Pulmonary artery endothelial cell (primary cell): ENCODE results near the gene ERI3. TPM values are rescaled to one million over a fixed set of nuclear protein-coding genes. Genes with fewer than 3 reads are reported as not detected.

Source experiments
- DNase-seq: peaks from one replicate; pipeline ENCODE4 v3.0.0-alpha.2; 2011; ENCODE audit warnings: low read depth, low spot score
- total RNA-seq: library from RNA; depleted of rRNA; stranded (reverse); fragments of >200 nt; gene quantifications from 2 replicates; pipeline ENCODE4 v1.2.3, GENCODE V29; 2014

ERI3 gene
- total RNA-seq, 1 donor from 2014 or later: 43.9 TPM

DNA sequence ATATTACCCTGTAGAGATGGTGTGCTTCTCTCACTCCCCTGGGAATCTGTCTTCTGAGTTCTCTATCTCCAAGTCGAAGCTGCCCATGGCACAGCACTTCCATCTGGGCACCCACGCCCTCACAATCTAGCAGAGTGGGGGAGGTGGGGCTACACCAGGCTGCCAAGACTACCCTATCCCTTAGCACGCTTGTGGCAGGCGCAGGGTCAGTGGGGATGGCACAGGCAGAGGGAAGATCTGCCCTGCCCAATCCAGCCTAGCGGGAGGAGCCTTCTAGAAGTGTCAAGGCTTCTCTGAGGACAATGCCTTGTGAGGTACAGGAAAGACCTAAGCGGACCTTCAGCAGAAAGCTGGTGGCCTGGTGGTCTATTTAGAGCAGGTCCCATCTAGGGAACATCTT is 92.6 kb downstream of the ERI3 start:
- no peak for DNase-seq

DNA sequence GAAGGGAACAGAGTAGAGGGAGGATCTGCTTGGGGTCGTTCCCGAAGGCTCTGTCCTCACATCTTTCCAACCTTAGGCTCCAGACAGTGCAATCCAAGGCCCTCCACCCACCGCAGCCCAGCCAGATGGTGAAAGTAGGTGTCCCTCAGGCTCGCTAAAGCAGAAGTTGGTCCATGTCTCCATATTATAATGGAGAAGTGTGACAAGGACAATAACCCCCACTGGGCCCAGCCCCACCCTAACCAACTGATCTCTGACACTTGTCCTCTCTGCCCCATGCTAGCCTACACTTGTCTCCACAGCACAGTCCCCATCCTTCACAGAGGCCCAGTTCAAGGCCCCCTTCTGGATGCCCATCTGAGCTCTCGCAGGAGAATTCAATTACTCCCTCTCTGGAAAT is 93.1 kb downstream of the ERI3 start:
- no peak for DNase-seq

DNA sequence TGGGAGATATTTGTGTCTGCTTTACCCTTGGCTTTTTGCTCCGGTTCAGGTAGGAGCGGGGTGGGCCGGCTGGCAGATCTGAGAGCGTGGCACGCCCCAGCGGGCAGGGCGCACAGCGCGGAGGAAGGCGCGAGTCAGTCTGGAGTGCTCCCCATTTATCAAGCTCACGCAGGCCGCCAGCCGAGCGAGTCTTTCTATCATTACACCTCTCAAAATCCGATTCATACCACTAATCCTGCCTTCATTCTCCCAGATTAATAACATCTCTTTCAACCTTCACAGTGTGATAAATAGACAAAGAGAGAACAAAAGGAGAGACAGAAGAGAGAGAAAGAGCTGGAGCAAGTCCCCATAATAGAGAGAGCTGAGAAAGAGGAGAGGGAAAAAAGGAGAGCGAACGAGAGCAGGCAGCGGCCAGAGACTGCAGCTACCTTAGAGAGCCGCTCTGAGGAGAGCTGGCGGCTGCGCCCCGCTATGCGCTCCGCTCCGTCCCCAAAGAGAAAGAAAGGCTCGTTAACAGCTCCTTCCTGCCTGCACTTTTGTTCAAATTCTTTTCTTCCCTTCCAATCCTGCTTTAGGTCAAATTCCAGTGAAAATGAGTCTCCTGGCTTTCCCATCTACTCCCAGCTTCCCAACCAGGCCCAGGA is 93.8 kb downstream of the ERI3 start:
- no peak for DNase-seq

DNA sequence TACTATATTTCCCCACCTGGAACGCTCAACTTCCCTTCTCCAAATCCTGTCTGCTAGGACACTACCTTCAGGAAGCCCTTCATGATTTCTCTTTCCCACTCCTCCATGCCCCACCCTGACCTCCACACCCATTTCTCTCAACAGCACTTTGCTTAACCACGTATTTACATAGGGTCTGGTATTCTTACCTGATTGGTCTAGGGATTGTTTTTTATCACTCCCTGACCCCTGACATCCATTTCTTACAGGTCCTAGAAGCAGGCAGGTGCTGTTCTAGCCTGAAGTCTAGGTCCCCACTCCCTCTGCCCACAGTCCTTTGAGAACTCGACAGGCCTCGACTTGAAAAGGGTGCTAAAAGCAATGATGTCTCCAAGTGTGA is 94.3 kb downstream of the ERI3 start:
- DNase-seq: no peak

DNA sequence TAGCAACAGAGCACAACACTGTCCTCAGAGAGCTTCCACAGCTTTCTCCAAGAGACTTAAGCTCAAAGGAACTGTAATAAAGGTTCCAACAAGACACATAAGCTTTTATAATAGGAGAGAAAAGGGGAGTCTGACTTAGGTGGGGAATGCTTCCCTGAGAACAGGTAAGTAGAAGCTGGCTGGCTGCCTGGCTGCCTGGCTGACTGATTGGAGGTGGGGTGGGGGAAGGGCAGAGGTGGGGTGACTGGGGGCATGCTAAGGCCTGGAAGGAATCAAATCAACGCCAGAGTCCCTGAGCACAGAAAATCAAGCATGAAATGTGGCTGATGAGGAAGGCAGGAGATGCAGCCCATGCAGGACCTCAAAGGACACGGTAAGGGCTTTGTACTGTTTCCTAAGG is 96.0 kb downstream of the ERI3 start:
- no peak for DNase-seq

DNA sequence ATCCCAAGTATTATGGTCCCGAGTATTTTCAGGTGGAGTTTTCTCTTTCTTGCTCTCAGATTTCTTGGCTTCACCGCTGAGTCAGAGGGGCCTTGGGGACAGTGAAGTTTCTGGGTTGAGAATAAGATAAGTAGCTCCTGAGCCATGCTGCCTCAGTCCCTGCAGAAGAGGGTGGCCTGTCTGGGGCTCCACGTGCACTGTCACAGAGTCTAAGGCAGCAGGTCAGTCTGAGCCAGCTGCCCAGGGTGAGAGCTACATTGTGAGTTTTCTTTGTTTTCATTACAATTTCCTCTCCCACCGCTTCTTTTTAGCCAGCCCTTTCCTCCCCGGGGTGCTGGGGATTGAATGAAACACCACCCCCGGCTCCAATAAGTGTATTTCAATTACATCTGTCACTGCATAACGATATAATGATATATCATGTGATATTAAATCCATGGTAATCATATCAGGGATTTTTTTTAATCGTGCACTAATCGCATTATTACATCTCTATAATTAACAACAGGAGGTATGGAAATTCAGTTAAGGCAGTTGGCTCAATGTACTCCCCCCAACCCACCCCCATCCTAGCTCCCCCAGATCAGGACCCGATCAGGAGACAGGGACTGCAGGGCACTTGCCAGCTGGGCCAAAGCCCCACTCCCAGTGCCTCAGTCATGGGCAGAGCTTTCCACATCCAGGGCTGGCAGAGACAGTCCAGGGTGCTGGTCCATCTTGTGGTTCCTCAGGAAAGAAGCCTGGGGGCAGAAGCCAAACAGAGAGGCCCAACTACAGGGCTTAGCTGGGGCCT is 98.1 kb downstream of the ERI3 start:
- DNase-seq: no peak

DNA sequence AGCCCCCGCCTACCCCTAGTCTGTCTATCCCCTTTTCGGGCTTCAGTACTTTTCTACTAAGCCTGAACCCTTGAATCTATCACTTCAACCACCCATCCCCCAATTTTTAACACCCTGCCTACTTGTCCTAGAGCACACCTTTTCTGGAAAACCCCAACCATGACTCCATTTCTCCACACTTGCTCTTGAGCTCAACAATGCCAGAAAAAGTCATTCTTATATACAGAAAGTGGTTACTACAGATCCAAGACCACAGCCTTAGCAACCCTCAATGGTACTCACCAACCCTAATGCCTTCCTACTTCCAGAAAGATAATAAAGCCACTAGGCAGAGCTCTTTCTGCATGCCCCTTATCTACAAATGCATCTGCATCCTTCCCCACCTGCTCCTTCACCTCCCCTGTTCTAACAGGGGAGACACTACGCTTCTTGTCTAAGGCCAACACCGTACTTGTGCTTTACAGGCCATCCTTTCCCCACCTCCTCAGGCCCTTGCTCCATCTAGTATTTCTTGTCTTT is 100.6 kb downstream of the ERI3 start:
- no peak for DNase-seq

DNA sequence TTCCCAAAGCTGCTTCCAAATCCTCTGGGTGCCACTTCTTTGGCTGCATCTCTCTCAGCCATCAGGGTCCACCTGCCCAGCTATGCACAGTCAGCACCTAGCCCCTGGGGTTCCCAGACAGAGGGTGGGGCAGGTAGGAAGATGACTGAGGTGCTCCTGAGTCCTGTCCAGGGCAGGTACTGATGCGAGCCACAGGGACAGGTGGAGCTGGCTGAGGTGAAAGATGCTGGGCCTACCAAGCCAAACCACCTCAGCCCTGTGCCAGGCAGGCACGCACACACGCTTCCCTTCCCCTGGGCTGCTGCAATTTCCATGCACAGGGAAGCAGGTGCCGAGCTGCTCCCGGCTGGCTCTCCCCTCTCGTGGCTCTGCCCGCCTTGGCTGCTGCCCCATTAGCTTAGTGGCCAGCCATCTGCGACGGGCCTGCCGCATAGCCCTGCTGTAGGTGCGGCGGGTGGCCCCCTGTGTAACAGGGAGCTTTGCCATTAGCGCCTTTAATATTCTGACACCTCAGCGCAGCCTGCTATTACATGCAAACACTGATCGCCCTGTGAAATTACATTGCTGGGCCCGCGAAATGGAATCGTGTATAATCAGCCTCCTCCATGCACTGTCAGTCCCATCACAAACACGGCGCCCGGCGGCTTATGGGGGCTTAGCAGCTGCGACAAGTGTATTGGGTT is 102.9 kb downstream of the ERI3 start:
- DNase-seq: no peak

DNA sequence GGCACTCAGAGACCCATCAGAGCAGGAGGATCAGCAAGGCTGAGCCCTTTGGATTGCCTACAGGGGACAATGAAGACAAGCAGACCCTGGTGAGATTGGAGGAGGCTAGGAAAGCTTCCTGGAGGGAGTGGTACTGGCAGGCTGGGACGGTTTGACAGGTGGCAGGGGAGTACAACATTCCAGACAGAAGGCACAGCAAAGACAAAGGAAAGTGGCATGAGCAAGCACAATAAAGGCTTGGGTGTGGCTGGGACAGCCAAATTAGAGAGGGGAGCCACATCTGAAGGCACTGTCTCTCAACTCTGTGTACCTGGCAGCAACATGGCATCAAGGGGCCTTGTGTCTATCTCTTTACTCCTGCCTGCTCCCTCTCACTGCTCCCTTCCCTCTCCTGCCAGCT is 103.6 kb downstream of the ERI3 start:
- DNase-seq: no peak

DNA sequence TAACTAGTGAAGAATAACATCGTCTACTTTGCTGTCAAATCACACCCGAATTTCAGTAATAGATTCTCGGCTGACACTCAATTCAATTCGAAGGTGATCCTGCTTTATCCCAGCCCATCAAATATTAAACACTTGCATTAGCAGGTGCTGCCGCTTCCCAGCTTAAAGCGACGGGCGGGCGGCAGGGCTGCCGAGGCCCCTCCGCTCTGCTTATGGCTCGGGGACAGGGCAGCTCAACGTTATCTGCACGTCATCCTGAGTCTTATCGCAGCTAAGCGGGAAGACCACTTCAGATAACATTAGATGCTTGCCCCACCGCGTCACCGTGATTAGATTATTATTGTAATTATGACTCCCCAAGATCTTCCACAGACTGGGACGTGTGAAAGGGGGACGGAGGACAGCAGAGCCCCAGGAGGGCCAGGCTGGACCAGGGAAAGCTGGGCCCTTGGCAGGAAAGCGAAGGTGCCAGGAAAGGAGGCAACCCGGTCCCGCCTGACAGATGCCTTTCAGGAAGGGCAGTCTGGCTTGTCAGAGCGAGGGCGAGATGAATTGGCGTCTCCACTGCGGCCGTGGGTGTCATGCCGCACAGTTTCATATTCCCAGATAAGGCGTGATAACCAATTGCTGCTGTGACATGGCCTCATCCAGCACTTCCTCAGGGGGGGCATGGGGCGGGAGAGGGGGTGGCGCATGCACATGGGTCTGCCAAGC is 104.8 kb downstream of the ERI3 start:
- no peak for DNase-seq

DNA sequence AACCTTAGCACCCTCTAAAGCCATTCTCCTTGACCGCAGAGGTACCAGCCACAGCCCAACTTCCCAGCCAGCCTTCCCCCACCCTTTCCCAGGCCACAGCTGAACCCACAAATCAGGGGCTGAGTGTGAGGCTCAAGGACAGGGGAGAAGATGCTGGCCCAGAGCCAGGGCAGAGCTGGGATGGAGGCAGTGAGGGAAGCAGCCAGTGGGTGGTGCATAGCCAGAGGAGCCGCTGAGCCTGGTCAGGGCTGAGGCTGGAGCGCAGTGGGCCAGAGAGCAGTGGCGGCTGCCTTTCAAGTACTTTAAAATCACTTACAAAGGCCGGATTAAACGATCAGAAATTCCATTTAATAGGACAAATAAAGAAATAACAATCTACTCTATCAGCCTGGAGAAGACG is 105.5 kb downstream of the ERI3 start:
- DNase-seq: no peak

DNA sequence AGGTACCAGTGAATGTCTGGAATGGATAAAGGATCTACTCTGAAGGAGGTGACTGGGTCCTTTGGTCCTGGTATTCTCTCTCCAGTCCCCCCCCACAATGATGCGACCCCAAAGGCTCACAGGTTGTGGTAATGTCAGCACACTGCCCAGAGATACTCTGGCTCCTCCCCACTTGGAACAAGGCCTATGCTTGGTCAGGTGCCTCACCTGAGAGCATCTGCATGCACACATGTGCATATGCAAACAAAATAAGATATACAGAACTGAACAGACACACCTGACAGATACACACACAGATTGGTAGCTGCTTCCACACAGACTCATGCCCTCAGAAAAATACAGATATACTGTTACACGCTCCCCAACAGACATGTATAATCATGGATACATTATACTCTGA is 108.3 kb downstream of the ERI3 start:
- no peak for DNase-seq

DNA sequence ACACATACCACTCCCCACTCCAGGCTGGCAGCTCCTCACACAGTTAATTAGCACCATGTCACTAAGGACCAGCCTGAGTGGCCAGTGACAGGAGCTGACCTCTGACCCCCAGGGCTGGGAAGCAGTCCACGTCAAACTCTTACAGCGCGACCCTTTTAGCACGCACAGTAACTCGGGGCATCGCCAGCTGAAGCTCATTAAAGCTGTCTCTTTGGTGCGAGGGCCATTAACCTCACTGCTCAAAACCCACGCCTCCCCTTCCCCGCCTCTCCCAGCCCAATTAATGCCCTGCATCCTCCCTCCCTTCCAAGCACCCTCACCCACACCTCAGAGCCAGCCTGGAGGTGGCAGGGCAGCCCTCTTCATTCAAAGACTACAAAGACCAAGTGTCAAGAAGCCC is 110.1 kb downstream of the ERI3 start:
- DNase-seq: no peak

DNA sequence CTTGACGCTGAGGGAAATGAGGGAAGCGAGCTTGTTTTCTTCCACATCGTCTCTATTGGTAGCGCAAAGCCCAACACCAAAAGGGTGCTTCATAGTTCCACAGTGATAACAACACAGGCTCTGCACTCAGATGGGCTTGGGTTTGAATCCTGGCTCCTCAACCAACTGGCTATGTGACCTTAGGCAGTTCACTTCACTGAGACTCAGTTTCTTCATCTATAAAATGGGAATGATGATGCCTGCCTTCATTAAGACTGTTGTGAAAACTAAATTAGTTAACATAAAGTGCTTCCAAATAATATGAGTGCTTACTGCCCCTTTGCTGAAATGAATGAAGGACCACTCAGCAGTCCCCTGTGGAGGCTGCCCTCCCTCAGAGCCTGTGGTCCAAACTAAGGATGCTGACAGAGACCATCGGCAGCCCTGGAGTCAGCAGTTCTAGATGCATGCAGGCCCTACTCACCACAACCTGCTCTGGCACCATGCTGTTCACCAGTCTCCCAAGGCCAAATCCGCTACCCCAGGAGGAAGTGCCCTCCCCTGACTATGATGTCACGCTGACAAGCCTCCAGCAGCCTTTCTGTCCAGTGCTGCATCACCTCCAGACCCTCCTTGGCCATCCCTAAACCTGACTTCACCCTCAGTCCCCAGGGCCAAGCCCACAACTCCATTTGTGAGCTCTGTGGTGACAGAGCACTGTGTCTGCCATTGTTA is 111.1 kb downstream of the ERI3 start:
- no peak for DNase-seq

DNA sequence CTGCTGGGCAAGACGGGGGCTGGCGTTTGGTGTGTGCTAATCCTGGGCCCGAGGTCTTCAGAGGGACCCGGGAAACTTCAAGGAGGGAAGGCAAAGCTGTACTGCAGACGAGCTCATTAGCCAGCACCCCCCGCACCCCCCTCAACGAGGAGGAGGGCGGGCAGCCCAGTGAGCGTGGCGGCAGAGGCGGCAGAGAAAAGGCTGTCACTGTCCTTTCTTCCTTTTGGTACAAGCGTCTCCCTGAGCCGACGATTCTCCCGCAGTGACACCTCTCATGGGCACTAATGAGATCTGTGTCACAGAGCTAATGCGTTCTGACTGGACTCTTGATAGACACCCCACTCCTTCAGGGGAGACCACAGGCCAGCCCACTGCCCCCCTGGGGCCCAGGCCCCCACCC is 112.3 kb downstream of the ERI3 start:
- DNase-seq: no peak

DNA sequence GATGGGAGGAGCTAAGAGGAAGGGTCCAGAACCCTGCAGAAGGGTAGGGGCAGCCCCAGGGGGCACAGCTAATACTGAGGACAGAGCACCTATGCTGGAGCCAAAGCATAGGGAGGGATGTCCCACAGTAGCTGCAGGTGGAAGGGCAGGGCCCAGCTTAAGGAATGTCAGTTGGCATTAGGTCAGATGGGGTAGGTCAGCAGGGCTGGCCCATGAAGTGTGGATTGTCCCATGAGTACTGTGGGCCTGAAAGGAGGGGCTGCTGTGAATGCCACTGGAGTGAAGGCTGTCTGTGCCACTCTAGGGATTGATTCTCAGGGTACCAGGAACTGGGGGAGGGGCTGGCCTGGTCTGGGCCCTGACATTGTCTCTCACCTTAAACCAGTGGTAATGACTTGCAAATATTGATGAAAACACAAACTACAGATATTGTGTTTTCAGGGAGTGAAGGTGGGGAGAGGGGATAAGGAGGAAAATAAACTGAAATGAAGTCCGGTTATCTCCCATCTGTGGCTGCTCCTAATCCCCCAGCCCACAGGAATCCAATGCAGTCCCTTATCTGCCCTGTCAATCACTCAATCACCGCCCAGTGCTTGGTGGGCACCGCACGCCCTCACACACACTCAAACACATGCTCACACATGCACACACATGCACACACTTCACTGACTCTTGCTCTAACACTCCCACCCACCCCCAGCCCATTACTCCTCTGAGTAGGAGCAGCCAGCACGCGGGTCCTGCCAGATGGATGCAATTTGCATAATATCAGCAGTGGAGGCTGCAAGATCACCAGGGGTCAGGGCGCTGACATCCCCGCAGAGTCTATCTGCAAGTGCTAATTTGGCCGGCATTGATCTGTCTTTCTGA is 114.0 kb downstream of the ERI3 start:
- DNase-seq: no peak

DNA sequence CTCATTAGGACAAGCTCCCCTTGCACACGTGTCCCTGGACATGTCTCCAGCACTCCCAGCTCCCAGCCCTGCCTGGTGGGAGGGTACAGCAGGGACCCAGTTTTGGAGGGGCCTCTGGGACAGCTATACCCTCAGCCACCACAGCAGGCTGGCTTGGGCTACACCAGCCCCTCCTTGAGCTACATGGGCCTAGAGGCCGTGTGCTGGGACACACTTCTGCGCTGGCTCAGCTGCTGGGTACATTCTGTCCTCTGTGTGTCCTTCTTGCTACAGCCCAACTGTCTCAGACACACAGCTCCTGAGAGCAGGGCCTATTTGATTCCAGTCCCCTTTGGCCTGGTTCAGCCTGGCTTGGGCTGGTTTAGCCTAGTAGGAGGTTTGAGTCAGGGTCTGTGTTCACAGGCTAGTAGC is 115.1 kb downstream of the ERI3 start:
- DNase-seq: no peak

DNA sequence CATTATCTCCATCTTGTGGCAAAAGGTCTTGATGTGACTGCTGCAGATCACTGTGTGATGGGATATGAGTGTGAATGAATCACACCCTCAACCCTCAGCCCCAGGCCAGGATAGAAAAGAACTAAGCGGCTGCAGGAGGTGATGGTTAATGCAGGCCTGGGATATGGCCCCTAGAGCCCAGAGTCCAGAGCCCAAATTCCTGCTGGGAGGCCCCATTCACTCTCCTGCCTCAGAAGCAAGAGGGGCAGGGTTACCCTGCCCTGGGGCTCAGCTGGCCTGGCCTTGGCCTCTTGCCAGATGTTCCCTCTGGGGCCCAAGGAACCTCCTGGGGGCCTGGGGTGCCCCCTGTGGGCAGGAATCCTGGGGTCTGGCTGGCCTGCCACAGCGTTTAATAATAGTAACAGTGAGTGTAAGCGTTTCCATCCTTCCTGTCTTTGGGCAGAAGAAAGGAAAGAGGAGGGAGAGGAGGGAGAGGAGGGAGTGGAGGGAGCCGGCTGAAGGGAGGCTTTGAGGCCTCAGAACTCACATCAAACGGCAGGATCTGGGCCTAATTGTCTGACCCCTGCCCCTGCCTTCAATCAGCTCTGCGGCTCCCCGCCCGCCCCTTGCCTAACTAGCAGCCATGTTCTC is 115.6 kb downstream of the ERI3 start:
- DNase-seq: no peak

DNA sequence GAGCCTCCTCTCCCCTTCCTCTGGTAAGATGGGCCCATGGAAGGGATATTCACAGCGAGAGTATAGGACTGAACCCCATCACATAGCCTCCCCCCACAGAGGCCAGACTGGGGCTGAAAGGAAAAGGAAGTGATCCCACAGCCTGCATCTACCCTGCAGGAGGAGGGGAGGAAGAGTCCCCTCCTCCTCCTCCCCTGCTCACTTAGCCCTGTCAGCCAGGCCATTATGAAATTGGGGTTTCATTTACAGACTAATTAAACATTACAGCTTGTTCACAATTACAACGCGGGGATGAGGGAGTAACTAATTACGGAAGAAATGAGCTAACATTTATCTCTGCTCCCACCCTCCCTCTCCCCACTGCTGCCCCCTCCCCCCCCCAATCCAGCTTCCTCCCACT is 116.4 kb downstream of the ERI3 start:
- DNase-seq: no peak
